Gastrocnemius medialis (tissue), 4 donors: ENCODE data around the gene PRKAR2B. TPM values are rescaled to one million over a fixed set of nuclear protein-coding genes. Genes with fewer than 3 reads are reported as not detected.

Experiments
- ATAC-seq, 2 donors: fragments of 150-250 bp; one replicate each; pipeline ENCODE4 v1.9.1; 2016
- DNase-seq, 2 donors: peaks; one replicate each; pipeline ENCODE4 v3.0.0-alpha.2; 2019
- H3K27ac ChIP-seq, 4 donors: fragments of 200-600 bp; sonication (generic); 1 replicate in 1 of 4; 2 replicates in 3 of 4; pipeline ENCODE4 v1.5.1; 2016 to 2018; ENCODE audit warnings: mild to moderate bottlenecking in 2 of 4, moderate library complexity in 1 of 4
- H3K27me3 ChIP-seq, 3 donors: fragments of 200-600 bp; sonication (generic) in 2 of 3; 1 replicate in 1 of 3; 2 replicates in 2 of 3; pipeline versions ENCODE4 v1.5.1 to v1.6.0; 2016 to 2019; ENCODE audit warnings: mild to moderate bottlenecking in 1 of 3, moderate library complexity in 1 of 3
- H3K36me3 ChIP-seq, 2 donors: fragments of 200-600 bp; sonication (generic) in 1 of 2; one replicate each; pipeline ENCODE4 v1.5.1; 2017 to 2018
- H3K4me1 ChIP-seq, 2 donors: fragments of 200-600 bp; sonication (generic) in 1 of 2; one replicate each; pipeline ENCODE4 v1.5.1; 2016 to 2017; ENCODE audit warnings: mild to moderate bottlenecking in 2 of 2
- H3K4me3 ChIP-seq, 4 donors: fragments of 200-600 bp; sonication (generic) in 3 of 4; 1 replicate in 1 of 4; 2 replicates in 3 of 4; pipeline ENCODE4 v1.5.1; 2016 to 2019; ENCODE audit warnings: mild to moderate bottlenecking in 2 of 4
- H3K9me3 ChIP-seq, 3 donors: fragments of 200-600 bp; sonication (generic) in 2 of 3; 1 replicate in 1 of 3; 2 replicates in 2 of 3; pipeline ENCODE4 v1.5.1; 2016 to 2019
- POLR2A ChIP-seq, 2 donors: fragments of 450-650 bp; IDR thresholded peaks; one replicate each; pipeline ENCODE4 v1.6.1; 2017; ENCODE audit warnings: antibody characterized with exemption in 2 of 2, mild to moderate bottlenecking in 2 of 2, moderate library complexity in 2 of 2
- in situ Hi-C, 4 donors: fragments of 200-750 bp; cut with MboI; loops; one replicate each; pipeline versions ENCODE4 v1.15.0 to v1.8.0; 2017; ENCODE audit warnings: low sequenced_read_pairs in 4 of 4
- intact Hi-C: fragments of 100-400 bp; cut with DNase I; formaldehyde crosslinking; loops from one replicate; pipeline ENCODE4 v1.15.1; 2023; ENCODE audit warnings: low total_unique reads
- total RNA-seq, 4 donors: library from RNA; depleted of rRNA; stranded (reverse); fragments of >200 nt; gene quantifications; one replicate each; pipeline versions ENCODE4 v1.1.0 to v1.2.3, GENCODE V29; 2016
- TF ChIP-seq, protein P1 (sequence below), 5 experiments: fragments of 450-650 bp in 3 of 5; fragments of 200-600 bp in 2 of 5; sonication (generic) in 2 of 5; IDR thresholded peaks in 4 of 5; conservative IDR thresholded peaks in 1 of 5; 1 replicate in 4 of 5; 2 replicates in 1 of 5; pipeline ENCODE4 v1.5.1; 2016 to 2019; ENCODE audit warnings: antibody characterized with exemption in 5 of 5, mild to moderate bottlenecking in 3 of 5, moderate library complexity in 3 of 5

Gene PRKAR2B
- total RNA-seq, 4 donors from 2014 or later, result 0.85 to 6.0 (median 1.4) TPM

DNA sequence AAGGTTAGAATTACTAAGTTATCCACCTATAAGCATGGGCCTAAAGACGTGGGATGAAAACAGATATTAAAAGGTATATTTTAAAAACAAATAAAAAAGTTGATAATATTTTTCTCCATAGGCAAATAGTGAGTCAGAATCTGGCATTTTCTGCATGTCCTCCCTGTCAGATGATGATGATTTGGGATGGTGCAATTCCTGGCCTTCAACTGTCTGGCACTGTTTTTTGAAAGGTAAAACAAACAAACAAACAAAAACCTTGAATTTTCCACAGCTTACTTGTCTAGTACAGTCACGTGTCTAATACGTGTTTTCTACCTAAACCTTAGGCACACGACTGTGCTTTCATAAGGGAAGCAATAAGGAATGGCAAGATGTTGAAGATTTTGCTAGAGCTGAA is 141.7 kb downstream of the PRKAR2B start:
- Histone ChIP-seq H3K27ac (no peak overlapping the region), H3K4me1 (no peaks in the 10 kb centered on the region), H3K36me3 (peaks cover 0 to 99% of the 10 kb centered on the region in 2 donors), H3K27me3 (no peaks in the 10 kb centered on the region), H3K9me3 (no peaks in the 10 kb centered on the region), H3K4me3 (no peak overlapping the region)
- TF ChIP-seq, protein P1, sequence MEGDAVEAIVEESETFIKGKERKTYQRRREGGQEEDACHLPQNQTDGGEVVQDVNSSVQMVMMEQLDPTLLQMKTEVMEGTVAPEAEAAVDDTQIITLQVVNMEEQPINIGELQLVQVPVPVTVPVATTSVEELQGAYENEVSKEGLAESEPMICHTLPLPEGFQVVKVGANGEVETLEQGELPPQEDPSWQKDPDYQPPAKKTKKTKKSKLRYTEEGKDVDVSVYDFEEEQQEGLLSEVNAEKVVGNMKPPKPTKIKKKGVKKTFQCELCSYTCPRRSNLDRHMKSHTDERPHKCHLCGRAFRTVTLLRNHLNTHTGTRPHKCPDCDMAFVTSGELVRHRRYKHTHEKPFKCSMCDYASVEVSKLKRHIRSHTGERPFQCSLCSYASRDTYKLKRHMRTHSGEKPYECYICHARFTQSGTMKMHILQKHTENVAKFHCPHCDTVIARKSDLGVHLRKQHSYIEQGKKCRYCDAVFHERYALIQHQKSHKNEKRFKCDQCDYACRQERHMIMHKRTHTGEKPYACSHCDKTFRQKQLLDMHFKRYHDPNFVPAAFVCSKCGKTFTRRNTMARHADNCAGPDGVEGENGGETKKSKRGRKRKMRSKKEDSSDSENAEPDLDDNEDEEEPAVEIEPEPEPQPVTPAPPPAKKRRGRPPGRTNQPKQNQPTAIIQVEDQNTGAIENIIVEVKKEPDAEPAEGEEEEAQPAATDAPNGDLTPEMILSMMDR (IDR thresholded peaks at IDR 0.05 in 4 of 5, conservative IDR thresholded peaks at IDR 0.05 in 1 of 5), result no peak
- no peak for TF ChIP-seq POLR2A (IDR thresholded peaks at IDR 0.05)
- ATAC-seq (no peak), DNase-seq (no peak)
- in situ Hi-C loops (loop anchor here in 3 of 4 donors (25.0 kb wide), 4 partner anchors 376 to 701 kb away; partner anchors contain the start of genes CBLL1 (in 2 of the 3), BCAP29 (in 1 of the 3), COG5 (in 1 of the 3) and DLD (in 1 of the 3)), intact Hi-C loops (no loop called here)

DNA sequence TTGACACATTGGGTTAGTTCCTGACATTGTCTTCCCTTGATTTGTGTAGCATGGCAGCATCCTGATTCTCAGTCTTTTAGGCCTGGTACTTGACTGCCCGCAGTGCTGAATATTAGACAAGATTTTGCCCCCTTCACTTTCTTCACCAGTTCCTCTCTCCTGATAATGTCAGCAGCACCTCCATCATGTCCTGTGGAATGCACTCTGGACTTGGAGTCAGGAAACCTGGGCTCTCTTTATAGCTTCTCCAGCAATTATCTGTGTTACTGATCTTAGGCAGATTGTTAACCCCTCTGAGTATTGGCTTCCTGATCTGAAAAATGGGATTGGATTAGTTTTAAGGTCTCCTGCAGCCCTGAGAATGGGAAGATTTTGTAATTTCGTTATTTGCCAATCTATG is 143.3 kb downstream of the PRKAR2B start:
- intact Hi-C loops, result no loop called here
- in situ Hi-C loops, result loop anchor here in 3 of 4 donors (25.0 kb wide), 4 partner anchors 375 to 700 kb away; partner anchors contain the start of genes CBLL1 (in 2 of the 3), BCAP29 (in 1 of the 3), COG5 (in 1 of the 3) and DLD (in 1 of the 3)
- ATAC-seq, result no peak

DNA sequence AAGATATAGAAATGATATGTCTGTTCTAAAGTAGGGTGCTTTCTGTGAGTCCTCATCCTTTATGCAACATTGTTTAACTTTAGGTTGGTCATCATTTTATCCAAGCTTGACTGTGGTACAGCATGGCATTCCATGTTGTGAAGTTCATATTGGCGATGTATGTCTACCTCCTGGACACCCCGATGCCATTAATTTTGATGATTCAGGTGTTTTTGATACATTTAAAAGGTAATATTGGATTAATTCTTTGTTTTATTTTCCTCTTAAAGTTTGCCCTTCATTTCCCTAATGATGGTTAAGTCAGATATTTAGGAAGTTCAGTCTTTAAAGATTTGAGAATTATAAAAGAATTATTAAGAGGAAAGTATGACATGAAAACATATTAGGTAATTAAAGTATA is 145.6 kb downstream of the PRKAR2B start:
- in situ Hi-C loops, result loop anchor here in 3 of 4 donors (25.0 kb wide), 4 partner anchors 372 to 697 kb away; partner anchors contain the start of genes CBLL1 (in 2 of the 3), BCAP29 (in 1 of the 3), COG5 (in 1 of the 3) and DLD (in 1 of the 3)
- no peak for DNase-seq
- Histone ChIP-seq H3K9me3 (no peaks in the 10 kb centered on the region), H3K4me1 (no peaks in the 10 kb centered on the region), H3K4me3 (no peak overlapping the region), H3K36me3 (peaks cover 0 to 81% of the 10 kb centered on the region in 2 donors), H3K27me3 (no peaks in the 10 kb centered on the region), H3K27ac (no peak overlapping the region)
- ATAC-seq, result no peak
- intact Hi-C loops, result no loop called here
- TF ChIP-seq POLR2A (IDR thresholded peaks at IDR 0.05), result no peak
- TF ChIP-seq, protein P1 (IDR thresholded peaks at IDR 0.05 in 4 of 5, conservative IDR thresholded peaks at IDR 0.05 in 1 of 5), result no peak

More for the DNA sequence above, 143.3 kb downstream of the PRKAR2B start:
- no peaks in the 10 kb centered on the region for H3K9me3 ChIP-seq
- H3K4me1 ChIP-seq, result no peaks in the 10 kb centered on the region
- H3K4me3 ChIP-seq, result no peak overlapping the region
- H3K27ac ChIP-seq, result no peak overlapping the region
- peaks cover 0 to 99% of the 10 kb centered on the region in 2 donors for H3K36me3 ChIP-seq
- H3K27me3 ChIP-seq, result no peaks in the 10 kb centered on the region
- no peak for TF ChIP-seq POLR2A (IDR thresholded peaks at IDR 0.05)
- TF ChIP-seq, protein P1 (IDR thresholded peaks at IDR 0.05 in 4 of 5, conservative IDR thresholded peaks at IDR 0.05 in 1 of 5), result no peak
- no peak for DNase-seq

DNA sequence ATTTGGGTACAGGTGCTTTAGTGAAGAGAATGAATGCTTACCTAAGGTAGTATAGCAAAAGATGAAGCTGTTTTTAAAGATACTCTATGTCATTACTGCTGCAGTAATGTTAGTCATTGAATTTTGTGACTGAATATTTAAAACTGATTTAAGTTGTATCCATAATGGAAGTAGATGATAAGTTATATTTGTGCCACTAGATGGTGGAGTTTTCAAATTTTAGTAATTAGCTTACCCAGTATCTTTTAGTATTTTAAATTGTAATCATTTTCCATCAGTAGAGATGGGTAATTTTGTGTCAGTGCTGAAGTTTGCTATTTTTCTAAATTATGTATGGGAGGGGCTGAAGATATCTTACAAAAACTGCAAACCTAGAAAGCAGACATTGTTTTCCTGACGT is 149.5 kb downstream of the PRKAR2B start:
- no peak for ATAC-seq
- H3K27me3 ChIP-seq, result no peaks in the 10 kb centered on the region
- TF ChIP-seq, protein P1 (IDR thresholded peaks at IDR 0.05 in 4 of 5, conservative IDR thresholded peaks at IDR 0.05 in 1 of 5), result no peak
- TF ChIP-seq POLR2A (IDR thresholded peaks at IDR 0.05), result no peak
- in situ Hi-C loops (loop anchor here in 3 of 4 donors (25.0 kb wide), 4 partner anchors 368 to 693 kb away; partner anchors contain the start of genes CBLL1 (in 2 of the 3), BCAP29 (in 1 of the 3), COG5 (in 1 of the 3) and DLD (in 1 of the 3)), intact Hi-C loops (no loop called here)
- no peak overlapping the region for H3K4me3 ChIP-seq
- DNase-seq, result no peak
- peaks cover 0 to 82% of the 10 kb centered on the region in 2 donors for H3K36me3 ChIP-seq
- no peaks in the 10 kb centered on the region for H3K9me3 ChIP-seq
- no peak overlapping the region for H3K27ac ChIP-seq
- no peaks in the 10 kb centered on the region for H3K4me1 ChIP-seq
